ENCODE results near the gene LMX1A.

DNA sequence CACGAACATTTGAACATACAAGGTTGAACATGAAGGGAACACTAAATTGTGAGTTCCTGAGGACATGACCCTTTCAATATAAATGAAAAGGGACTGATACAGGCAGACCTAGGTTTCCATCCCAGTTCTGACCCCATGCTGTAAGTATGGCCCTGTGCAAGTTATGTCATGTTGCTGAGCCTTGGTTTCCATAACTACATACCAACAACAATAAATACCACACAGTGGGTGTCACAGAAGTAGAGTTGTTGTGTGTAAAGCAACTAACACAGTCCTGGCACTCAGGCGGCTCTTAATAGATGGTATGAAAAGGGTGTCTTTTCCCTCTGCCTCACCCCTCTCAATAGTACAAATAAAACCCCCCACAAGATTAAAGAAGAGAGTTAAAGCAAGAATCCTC is 140.8 kb downstream of the LMX1A start:
- TF ChIP-seq, protein P1, sequence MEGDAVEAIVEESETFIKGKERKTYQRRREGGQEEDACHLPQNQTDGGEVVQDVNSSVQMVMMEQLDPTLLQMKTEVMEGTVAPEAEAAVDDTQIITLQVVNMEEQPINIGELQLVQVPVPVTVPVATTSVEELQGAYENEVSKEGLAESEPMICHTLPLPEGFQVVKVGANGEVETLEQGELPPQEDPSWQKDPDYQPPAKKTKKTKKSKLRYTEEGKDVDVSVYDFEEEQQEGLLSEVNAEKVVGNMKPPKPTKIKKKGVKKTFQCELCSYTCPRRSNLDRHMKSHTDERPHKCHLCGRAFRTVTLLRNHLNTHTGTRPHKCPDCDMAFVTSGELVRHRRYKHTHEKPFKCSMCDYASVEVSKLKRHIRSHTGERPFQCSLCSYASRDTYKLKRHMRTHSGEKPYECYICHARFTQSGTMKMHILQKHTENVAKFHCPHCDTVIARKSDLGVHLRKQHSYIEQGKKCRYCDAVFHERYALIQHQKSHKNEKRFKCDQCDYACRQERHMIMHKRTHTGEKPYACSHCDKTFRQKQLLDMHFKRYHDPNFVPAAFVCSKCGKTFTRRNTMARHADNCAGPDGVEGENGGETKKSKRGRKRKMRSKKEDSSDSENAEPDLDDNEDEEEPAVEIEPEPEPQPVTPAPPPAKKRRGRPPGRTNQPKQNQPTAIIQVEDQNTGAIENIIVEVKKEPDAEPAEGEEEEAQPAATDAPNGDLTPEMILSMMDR (conservative IDR thresholded peaks at IDR 0.05; ENCODE audit: low read depth in 2 of 2): no peak
- no peak for TF ChIP-seq REST (IDR thresholded peaks at IDR 0.05; ENCODE audit: unreplicated experiment)
- no peak for TF ChIP-seq EZH2phosphoT487 (IDR thresholded peaks at IDR 0.05; ENCODE audit: unreplicated experiment)
- TF ChIP-seq EZH2 (IDR thresholded peaks at IDR 0.05; ENCODE audit: low read depth, unreplicated experiment): no peak
- TF ChIP-seq NANOG (IDR thresholded peaks at IDR 0.05; ENCODE audit: borderline replicate concordance): no peak
- TF ChIP-seq POLR2AphosphoS5 (IDR thresholded peaks at IDR 0.05; ENCODE audit: low read depth): no peak
- no peak for TF ChIP-seq ZNF331 (CRISPR knock-in tag; IDR thresholded peaks at IDR 0.05; ENCODE audit: low read depth)
- no peak for TF ChIP-seq STAT1 (IDR thresholded peaks at IDR 0.05; ENCODE audit: unreplicated experiment)
- TF ChIP-seq ETS1 (IDR thresholded peaks at IDR 0.05): no peak

Data from GM23338 (cell line).